ENCODE measurements around the gene C3orf33. TPM values are rescaled to one million over a fixed set of nuclear protein-coding genes. Genes with fewer than 3 reads are reported as not detected.

C3orf33 gene
- total and polyA plus RNA-seq, 9 of the 15 experiments (the other 6 are each of a cell fraction or from before 2014, with no cell fraction given) = 4.1 to 10.2 (median 6.0) TPM

- Histone ChIP-seq H3K9me3 (replicated peaks; ENCODE audit: control insufficient read depth, insufficient read depth, low read depth, low read length) (no peaks in the 10 kb centered on the region), H3K4me2 (ENCODE audit: insufficient read depth, low read length) (no peak overlapping the region), H3K9me1 (ENCODE audit: control insufficient read depth, insufficient read depth, low read length) (no peaks in the 10 kb centered on the region), H3K4me3 (no peak overlapping the region), H3K27me3 (ENCODE audit: control insufficient read depth in 2 of 2, insufficient read depth in 2 of 2, low read length in 2 of 2) (no peaks in the 10 kb centered on the region), H3K27ac (ENCODE audit: extremely low read depth, low read depth, low read length) (no peak overlapping the region), H3K4me1 (replicated peaks in 1 of 2; ENCODE audit: control insufficient read depth in 2 of 2, insufficient read depth in 2 of 2, low read length in 2 of 2) (peaks cover 6 to 25% of the 10 kb centered on the region in 2 experiments; a peak in 4 of 5 replicates), H3K9ac (ENCODE audit: insufficient read depth in 1 of 2, low read depth in 2 of 2, low read length in 2 of 2) (no peak overlapping the region), H3K79me2 (ENCODE audit: control insufficient read depth, insufficient read depth, low read length) (no peaks in the 10 kb centered on the region), H3K36me3 (ENCODE audit: control insufficient read depth, insufficient read depth, low read length) (no peaks in the 10 kb centered on the region), H4K20me1 (replicated peaks; ENCODE audit: control insufficient read depth, insufficient read depth, low read length) (no peaks in the 10 kb centered on the region), H2AFZ (ENCODE audit: low read depth, low read length) (no peak overlapping the region)
- ChIA-PET CTCF (ENCODE audit: low intra/inter-chr PET ratio) (no interaction called here), POLR2A (no interaction called here)
- BruUV-seq (replicated peaks) = no TSS peak
- ATAC-seq = no peak
- in situ Hi-C loops (cut with MboI) = no loop called here
- FAIRE-seq = no peak
- intact Hi-C loops (cut with micrococcal nuclease) = no loop called here
- TF ChIP-seq CTCF (IDR thresholded peaks at IDR 0.05 in 2 of 3, conservative IDR thresholded peaks at IDR 0.05 in 1 of 3; ENCODE audit: insufficient read depth in 2 of 3, low read depth in 1 of 3, low read length in 3 of 3) (no peak), ZNF316 (IDR thresholded peaks at IDR 0.05) (no peak), HNRNPL (IDR thresholded peaks at IDR 0.05; ENCODE audit: low read depth, low read length) (no peak), SIN3A (IDR thresholded peaks at IDR 0.05; ENCODE audit: borderline replicate concordance in 2 of 2, control insufficient read depth in 1 of 2, low read depth in 2 of 2, low read length in 2 of 2) (no peak), ZNF589 (CRISPR knock-in tag; IDR thresholded peaks at IDR 0.05; ENCODE audit: low read depth) (no peak), POLR2B (IDR thresholded peaks at IDR 0.05; ENCODE audit: low read depth, partially characterized antibody) (no peak), SRSF3 (IDR thresholded peaks at IDR 0.05; ENCODE audit: insufficient read depth, low read length) (no peak)
- TF ChIP-seq, protein P1, sequence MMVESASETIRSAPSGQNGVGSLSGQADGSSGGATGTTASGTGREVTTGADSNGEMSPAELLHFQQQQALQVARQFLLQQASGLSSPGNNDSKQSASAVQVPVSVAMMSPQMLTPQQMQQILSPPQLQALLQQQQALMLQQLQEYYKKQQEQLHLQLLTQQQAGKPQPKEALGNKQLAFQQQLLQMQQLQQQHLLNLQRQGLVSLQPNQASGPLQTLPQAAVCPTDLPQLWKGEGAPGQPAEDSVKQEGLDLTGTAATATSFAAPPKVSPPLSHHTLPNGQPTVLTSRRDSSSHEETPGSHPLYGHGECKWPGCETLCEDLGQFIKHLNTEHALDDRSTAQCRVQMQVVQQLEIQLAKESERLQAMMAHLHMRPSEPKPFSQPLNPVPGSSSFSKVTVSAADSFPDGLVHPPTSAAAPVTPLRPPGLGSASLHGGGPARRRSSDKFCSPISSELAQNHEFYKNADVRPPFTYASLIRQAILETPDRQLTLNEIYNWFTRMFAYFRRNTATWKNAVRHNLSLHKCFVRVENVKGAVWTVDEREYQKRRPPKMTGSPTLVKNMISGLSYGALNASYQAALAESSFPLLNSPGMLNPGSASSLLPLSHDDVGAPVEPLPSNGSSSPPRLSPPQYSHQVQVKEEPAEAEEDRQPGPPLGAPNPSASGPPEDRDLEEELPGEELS (CRISPR knock-in tag; IDR thresholded peaks at IDR 0.05; ENCODE audit: borderline replicate concordance) = no peak
- DNase-seq (ENCODE audit: extremely low read depth in 1 of 4, low spot score in 3 of 4) = no peak
Observed at GRCh38 chr3:155741603-155742002, 64.5 kb downstream of the C3orf33 start.
